Skeletal muscle tissue (tissue), 4 donors: ENCODE measurements around the gene BAIAP2L1. TPM values are rescaled to one million over a fixed set of nuclear protein-coding genes. Genes with fewer than 3 reads are reported as not detected.

Source experiments
- H3K27ac ChIP-seq: one replicate; pipeline ENCODE4 v1.7.0; 2013; ENCODE audit warnings: mild to moderate bottlenecking, low read depth, low read length, inconsistent platforms
- H3K27me3 ChIP-seq, 3 donors: one replicate each; pipeline ENCODE4 v1.7.0; 2013; ENCODE audit warnings: low read length in 3 of 3; ENCODE audit not compliant: control insufficient read depth in 3 of 3, insufficient read depth in 3 of 3
- H3K36me3 ChIP-seq, 3 donors: one replicate each; pipeline ENCODE4 v1.7.0; 2013; ENCODE audit warnings: low read length in 3 of 3; ENCODE audit not compliant: control insufficient read depth in 3 of 3, insufficient read depth in 3 of 3
- H3K4me1 ChIP-seq, 3 donors: one replicate each; pipeline ENCODE4 v1.7.0; 2013; ENCODE audit warnings: low read length in 3 of 3, mild to moderate bottlenecking in 3 of 3; ENCODE audit not compliant: control insufficient read depth in 3 of 3, insufficient read depth in 3 of 3
- H3K4me3 ChIP-seq, 3 donors: one replicate each; pipeline ENCODE4 v1.7.0; 2013; ENCODE audit warnings: low read length in 3 of 3
- H3K9ac ChIP-seq, 3 donors: one replicate each; pipeline ENCODE4 v1.7.0; 2013; ENCODE audit warnings: low read length in 3 of 3, mild to moderate bottlenecking in 3 of 3, moderate library complexity in 2 of 3, low read depth in 1 of 3
- H3K9me3 ChIP-seq, 3 donors: one replicate each; pipeline ENCODE4 v1.7.0; 2013; ENCODE audit warnings: low read length in 3 of 3; ENCODE audit not compliant: control insufficient read depth in 3 of 3
- total RNA-seq: library from RNA; depleted of rRNA; stranded (reverse); fragments of >200 nt; gene quantifications from one replicate; pipeline ENCODE4 v1.2.3, GENCODE V29; 2014
- donor health status: Osteomylitis.

Gene BAIAP2L1
- total RNA-seq, 1 donor from 2014 or later, result 1.6 TPM

DNA sequence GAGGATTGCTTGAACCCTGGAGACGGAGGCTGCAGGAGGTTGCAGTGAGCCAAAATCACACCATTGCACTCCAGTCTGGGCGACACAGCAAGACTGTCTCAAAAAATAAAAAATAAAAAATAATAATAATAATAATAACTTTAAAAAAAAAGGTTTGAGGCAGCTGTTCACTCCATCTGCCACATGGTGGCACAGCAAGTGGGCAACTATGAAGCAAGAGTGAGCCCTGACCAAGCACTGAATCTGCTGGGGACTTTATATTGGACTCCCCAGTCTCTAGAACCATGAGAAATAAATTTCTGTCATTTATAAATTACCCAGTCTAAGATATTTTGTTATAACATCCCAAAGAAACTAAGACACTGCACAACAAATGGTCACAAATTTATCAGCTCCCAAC lies 134.1 kb downstream of the BAIAP2L1 start:
- Histone ChIP-seq H3K36me3 (peaks cover under 1 to 3% (median 2%) of the 10 kb centered on the region in 3 donors), H3K27ac (no peak overlapping the region), H3K4me3 (no peak overlapping the region), H3K9me3 (peaks cover 0 to 4% (median 0%) of the 10 kb centered on the region in 3 donors), H3K27me3 (no peaks in the 10 kb centered on the region), H3K9ac (no peak overlapping the region), H3K4me1 (no peaks in the 10 kb centered on the region)

DNA sequence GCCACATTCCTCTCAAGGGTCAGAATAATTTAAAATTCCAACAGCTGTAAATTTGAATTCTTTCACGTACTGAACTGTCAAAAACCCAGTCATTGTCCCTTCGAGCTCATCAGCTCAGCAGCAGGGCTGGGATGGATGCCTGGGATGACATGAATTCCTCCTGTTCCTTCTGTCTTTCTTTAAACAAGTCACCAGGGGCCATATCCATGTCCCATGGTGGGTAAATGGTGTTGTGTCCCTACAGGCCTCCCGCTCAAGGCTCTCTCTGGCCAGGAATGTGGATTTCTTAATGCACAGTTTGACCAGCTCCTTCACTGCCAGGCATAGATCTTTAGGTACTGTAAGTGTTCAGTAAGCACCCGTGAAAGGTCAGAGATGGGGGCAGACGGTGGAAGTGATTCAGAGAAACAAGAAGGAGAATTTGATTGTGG lies 135.0 kb downstream of the BAIAP2L1 start:
- Histone ChIP-seq H3K4me1 (no peaks in the 10 kb centered on the region), H3K36me3 (peaks cover 3 to 6% (median 4%) of the 10 kb centered on the region in 3 donors), H3K4me3 (no peak overlapping the region), H3K9ac (no peak overlapping the region), H3K27ac (no peak overlapping the region), H3K27me3 (no peaks in the 10 kb centered on the region), H3K9me3 (peaks cover 0 to 4% (median 0%) of the 10 kb centered on the region in 3 donors)

DNA sequence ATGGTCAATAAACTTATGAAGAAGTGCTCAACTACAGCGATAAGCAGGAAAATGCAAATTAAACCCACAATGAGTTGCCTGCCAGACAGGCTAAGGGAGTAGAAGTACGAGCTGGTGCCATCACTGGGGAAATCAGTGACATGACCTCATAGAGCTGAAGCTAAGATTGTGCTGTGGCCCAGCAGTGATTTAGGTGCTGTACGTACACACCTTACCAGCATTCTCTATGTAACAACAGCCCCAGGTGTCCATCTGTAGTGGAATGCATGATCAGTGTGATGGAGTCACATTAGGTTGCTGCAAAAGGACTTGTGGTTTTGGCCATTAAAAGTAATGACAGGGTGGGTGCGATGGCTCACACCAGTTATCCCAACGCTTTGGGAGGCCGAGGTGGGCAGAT lies 143.2 kb downstream of the BAIAP2L1 start:
- Histone ChIP-seq H3K4me1 (peaks cover 6 to 8% (median 8%) of the 10 kb centered on the region in 3 donors), H3K27me3 (no peaks in the 10 kb centered on the region), H3K36me3 (peaks cover 9 to 15% (median 9%) of the 10 kb centered on the region in 3 donors), H3K27ac (no peak overlapping the region), H3K4me3 (no peak overlapping the region), H3K9ac (no peak overlapping the region), H3K9me3 (no peaks in the 10 kb centered on the region)

DNA sequence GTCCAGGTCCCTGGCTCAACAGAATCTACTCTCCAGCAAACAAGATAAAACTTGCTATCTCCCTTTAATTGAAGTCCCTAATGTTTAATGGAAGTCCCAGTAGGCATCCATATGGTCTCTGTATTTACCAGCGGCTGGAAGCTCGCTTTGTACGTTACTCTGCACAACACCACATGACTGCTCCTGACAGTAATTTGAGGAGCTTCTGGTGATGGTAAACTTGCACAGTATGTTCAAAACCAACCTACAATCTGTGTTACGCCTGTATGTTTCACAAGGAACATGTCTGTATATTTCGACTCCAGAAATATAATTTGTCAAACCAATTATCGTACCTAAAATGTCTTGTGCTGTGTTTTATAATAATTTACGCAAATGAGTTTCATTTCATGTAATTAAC lies 144.5 kb downstream of the BAIAP2L1 start:
- H3K4me3 ChIP-seq, result no peak overlapping the region

DNA sequence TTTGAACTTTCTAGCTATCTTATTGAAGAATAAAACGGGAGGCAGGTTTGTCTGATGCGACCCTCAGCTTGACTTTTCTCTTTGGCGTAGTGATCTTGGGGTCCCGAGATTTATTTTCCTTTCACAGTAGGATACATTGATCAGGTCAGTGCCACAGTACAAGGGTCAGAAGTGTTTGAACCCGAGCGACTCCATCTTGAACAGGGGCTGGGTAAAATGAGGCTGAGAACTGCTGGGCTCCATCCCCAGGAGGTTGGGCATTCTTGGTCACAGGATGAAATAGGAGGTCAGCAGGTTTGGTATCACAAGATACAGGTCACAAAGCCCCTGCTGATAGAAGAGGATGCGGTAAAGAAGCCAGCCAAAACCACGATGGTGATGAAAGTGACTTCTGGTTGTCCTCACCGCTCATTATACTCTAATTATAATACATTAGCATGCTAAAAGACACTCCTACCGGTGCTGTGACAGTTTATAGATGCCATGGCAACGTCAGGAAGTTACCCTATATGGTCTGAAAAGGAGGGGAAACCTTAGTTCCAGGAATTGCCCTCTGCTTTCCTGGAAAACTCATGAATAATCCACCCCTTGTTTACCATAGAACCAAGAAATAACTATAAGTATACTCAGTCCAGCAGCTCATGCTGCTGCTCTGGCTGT lies 145.8 kb downstream of the BAIAP2L1 start:
- Histone ChIP-seq H3K9me3 (no peaks in the 10 kb centered on the region), H3K9ac (no peak overlapping the region), H3K4me3 (no peak overlapping the region), H3K27me3 (no peaks in the 10 kb centered on the region), H3K27ac (no peak overlapping the region), H3K4me1 (peaks cover 19 to 26% (median 21%) of the 10 kb centered on the region in 3 donors), H3K36me3 (peaks cover 6 to 9% (median 9%) of the 10 kb centered on the region in 3 donors)

More for the DNA sequence above, 144.5 kb downstream of the BAIAP2L1 start:
- peaks cover 6 to 10% (median 9%) of the 10 kb centered on the region in 3 donors for H3K36me3 ChIP-seq
- no peaks in the 10 kb centered on the region for H3K9me3 ChIP-seq
- H3K9ac ChIP-seq, result no peak overlapping the region
- no peaks in the 10 kb centered on the region for H3K27me3 ChIP-seq
- H3K27ac ChIP-seq, result no peak overlapping the region
- peaks cover 12 to 19% (median 15%) of the 10 kb centered on the region in 3 donors for H3K4me1 ChIP-seq

DNA sequence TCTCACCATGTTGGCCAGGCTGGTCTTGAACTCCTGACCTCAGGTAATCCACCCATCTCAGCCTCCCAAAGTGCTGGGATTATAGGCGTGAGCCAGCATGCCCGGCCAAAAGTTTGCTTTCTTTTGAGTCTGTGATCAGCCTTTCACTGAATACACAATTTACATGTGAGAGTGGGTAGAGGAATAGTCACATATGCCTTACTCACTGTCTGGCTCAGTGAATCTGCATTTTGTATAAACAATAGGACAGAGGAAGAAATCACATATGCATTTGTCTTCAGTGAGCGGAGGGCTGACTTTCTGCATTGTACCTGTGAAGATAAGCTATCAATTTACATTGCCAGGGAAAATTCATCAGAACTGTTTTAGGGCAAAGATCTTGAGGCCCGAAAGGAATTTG lies 146.4 kb downstream of the BAIAP2L1 start:
- Histone ChIP-seq H3K27ac (no peak overlapping the region), H3K9ac (no peak overlapping the region)

DNA sequence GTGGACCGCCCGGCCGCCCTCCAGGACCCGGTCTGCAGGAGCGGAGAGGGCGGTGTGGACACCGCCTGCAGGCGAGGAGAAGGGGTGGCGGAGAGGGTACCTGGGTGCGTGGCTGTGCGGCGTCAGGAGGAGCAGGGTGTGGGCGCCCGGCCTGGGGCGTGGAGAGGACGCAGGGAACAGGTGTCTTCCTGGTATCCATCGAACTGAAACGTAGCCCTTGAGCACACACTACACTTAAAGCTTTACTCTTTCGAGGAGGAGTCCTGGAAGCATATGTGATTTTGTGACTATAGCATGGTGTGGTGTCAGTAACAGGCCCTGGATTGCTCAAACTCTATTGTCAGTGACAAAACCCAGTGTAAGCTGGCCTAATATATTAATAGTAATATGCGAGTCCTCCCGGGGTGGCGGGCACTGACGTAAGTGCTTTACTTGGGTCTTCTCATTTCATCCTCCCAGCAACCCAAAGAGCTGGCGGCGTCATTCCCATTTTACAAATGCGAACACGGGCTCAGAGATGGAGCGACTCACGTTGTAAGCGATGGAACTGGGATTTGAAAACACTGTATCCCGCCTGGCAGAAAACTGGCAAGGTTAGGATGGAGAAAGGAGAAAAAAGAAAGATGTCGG lies 148.3 kb downstream of the BAIAP2L1 start:
- Histone ChIP-seq H3K27ac (peak overlapping the region; percentile 64), H3K36me3 (peaks cover 6 to 9% (median 7%) of the 10 kb centered on the region in 3 donors), H3K9ac (peak overlapping the region; percentile 87 to 89 (median 89)), H3K4me1 (peaks cover 21 to 30% (median 23%) of the 10 kb centered on the region in 3 donors), H3K9me3 (no peaks in the 10 kb centered on the region), H3K27me3 (no peaks in the 10 kb centered on the region), H3K4me3 (peak overlapping the region; percentile 91 to 94 (median 92))

More for the DNA sequence above, 146.4 kb downstream of the BAIAP2L1 start:
- Histone ChIP-seq H3K4me3 (no peak overlapping the region), H3K4me1 (peaks cover 19 to 26% (median 21%) of the 10 kb centered on the region in 3 donors), H3K27me3 (no peaks in the 10 kb centered on the region), H3K9me3 (no peaks in the 10 kb centered on the region), H3K36me3 (peaks cover 6 to 9% (median 9%) of the 10 kb centered on the region in 3 donors)

DNA sequence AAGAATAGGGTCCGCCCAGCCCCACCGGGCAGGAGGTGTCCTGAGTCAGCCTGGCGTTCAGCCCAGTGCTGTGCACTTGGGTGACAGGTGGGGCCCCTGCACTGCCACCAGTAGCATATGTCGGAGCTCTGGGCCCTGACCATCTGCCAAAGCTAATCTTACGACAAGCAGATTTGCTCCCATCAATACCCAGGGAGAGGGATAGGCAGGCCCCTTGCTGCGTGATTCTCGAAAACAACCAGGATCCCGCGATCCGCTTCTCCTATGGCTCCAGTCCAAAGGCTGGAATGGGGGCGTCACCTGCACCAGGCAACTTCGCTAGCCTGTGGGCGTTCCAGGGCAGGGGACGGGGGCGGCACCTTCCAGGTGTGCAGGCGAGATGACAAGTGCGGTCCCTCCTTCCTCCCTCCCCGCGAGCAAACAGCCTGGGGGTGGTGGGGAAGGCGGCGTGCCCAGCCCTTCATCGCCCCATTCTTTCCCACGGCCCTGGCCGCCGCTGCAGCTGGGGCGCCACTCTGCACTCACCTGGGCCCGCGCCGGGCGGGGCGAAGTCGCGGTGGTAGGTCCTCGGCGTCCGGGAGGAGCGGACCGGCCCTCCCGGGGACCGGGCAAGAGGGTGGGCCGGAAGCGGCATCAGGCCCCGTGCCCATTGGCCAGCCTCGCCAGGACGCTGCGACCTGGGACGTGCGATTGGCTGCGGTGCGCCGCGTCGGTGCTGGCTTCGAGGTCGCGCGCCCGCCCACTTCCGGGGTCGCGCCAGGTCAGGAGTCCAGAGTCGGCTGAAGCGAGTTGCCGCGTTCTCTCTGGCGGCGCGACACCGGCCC lies 149.1 kb downstream of the BAIAP2L1 start, which contains the start of gene TECPR1:
TSS of gene TECPR1 (minus strand) at position 632 of the 824 bp plus-strand sequence. CDS start 6,086 bp downstream, outside the sequence.
- Histone ChIP-seq H3K4me3 (peak within 1 kb of the TSS; percentile 91 to 94 (median 92)), H3K36me3 (peaks cover 2 to 5% (median 5%) of the 10 kb centered on the region in 3 donors), H3K27me3 (no peaks in the 10 kb centered on the region), H3K9me3 (no peaks in the 10 kb centered on the region), H3K4me1 (peaks cover 21 to 30% (median 23%) of the 10 kb centered on the region in 3 donors), H3K9ac (peak within 1 kb of the TSS; percentile 87 to 89 (median 89)), H3K27ac (peak within 1 kb of the TSS; percentile 75)

DNA sequence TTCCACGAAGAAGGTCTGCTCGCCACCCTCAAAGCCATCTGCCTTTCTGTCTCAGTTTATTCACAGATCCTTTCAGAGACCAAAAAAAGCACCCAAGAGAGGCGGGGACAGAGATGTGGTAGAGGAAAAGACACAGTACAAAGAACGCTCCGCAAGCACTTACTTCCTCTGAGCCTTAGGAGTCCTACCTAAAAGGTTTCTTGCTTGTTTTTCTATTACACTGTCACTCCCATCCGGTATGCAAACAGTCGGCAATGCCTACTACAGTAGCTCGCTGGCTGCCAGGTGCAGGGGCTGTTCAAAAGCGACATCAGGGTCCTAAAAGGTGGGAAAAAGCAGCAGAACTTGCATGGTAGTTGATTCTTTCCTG lies 149.7 kb downstream of the BAIAP2L1 start:
- peak overlapping the region; percentile 75 for H3K27ac ChIP-seq
- peaks cover 0 to 4% (median under 1%) of the 10 kb centered on the region in 3 donors for H3K36me3 ChIP-seq
- H3K27me3 ChIP-seq, result no peaks in the 10 kb centered on the region
- H3K4me1 ChIP-seq, result peaks cover 21 to 30% (median 23%) of the 10 kb centered on the region in 3 donors
- peak overlapping the region; percentile 87 to 89 (median 89) for H3K9ac ChIP-seq
- no peaks in the 10 kb centered on the region for H3K9me3 ChIP-seq
- peak overlapping the region; percentile 90 to 92 (median 91) for H3K4me3 ChIP-seq
